Fibroblast of skin of left quadriceps (primary cell): ENCODE data around the gene POU2F3.
"Not testable (repeated sequence)": the region's sequence is repeated elsewhere in the genome, so short reads cannot be mapped to it uniquely, and the experiment has no call there.

Experiments used
- DNase-seq, 2 experiments: peaks; one replicate each; pipeline ENCODE4 v3.0.0-alpha.2; 2013; ENCODE audit warnings: low read depth in 2 of 2

POU2F3 gene

DNA sequence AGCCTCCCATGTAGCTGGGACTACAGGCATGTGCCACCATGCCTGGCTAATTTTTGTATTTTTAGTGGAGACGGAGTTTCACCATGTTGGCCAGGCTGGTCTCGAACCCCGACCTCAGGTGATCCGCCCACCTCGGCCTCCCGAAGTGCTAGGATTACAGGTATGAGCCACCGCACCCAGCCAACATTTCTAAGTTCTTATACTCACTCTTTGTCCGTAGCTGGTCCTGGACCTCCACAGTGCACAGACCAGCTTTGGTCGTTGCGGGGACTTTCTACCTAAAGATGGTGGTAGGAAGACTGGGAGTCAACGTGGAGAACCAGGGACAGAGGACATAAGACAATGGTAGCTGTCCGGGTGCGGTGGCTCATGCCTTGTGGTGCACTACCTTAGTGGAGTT lies 13.4 kb downstream of the POU2F3 start:
- not testable (repeated sequence) for DNase-seq

DNA sequence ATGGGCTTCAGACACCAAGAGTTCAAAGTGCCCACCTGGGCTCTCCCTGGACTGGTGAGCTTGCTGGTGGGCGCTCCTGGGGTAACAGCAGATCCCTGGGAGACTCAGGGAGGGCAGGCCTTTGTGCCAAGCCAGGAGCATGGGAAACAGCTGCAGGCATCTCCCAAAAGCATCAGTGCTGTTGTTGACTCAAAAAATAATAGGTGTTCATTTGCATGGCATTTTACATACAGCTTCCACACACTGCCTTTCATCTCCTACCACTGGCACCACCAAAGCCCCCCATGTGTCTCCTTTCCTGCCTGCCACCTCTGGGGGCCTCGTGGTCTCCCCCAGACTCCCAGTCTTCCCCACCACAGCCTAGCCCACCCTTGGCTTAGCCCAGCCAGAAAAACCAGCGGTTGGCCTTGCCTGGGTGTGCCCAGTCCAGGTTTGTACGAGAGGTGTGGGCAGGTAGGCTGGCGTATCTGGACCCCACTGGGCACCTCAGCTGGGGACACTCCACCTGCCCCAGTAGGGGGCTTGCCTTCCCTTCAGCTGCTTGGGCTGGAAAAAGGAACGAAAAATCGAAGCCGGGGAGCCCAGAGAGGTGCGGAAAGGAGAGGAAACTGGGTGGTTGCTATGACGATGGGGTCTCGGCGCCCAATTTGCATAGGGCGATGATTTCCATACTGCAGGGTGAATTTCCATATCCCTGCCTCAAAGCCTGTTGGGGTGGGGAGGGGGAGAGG lies 15.0 kb downstream of the POU2F3 start:
- no peak for DNase-seq

DNA sequence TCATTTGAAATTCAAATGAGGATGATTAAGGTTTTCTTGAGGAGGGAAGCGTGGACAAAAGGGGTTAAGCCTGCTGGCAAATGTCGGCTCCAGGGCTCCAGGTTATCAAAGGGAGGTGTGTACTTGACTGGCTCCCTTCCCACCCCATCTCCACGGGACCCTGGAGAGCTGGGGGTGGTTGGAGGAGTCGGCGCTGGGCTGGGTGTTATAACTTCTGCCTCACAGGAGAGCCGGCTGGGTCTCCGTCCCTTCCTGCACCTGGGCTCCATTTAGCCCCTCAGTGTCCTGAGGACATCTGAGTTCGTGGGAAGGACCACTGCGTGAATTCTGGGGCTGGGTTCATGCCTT lies 15.6 kb downstream of the POU2F3 start:
- no peak for DNase-seq

DNA sequence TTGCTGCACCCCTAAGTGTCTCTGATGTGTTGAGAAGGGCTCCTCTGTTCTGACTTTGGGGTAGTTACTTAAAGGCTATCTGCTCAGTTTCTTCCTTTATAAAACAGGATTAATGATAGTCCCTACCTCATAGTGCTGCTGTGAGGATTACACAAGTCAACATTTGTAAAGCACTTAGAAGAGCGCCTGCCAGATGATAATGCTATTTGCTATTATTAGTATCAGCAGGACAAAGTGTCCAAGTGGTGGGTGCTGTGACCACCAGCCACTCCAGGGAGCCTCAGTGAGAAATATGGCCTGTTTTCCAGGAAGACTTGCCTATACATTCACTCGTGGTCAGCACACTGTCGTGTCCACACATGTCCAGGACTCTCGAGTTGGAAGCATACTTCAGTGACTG lies 16.2 kb downstream of the POU2F3 start:
- DNase-seq, result no peak

DNA sequence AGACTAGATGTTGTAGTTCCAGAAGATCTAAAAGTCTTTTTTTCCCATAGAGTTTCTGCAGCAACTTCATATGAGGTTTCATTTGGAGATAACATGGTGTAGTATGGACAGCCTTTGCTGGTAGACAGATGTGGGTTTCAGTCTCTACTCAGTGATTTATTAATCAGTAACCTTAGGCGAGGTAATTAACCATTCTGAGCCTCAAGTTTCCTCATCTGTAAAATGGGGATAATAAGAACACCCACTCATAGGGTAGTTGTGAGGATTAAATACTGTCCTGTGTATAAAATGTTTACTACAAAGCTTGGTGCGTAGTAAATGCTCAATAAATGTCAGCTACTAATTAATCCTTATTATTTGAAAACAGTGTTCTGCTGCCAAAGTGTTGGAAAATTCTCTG lies 16.8 kb downstream of the POU2F3 start:
- no peak for DNase-seq

DNA sequence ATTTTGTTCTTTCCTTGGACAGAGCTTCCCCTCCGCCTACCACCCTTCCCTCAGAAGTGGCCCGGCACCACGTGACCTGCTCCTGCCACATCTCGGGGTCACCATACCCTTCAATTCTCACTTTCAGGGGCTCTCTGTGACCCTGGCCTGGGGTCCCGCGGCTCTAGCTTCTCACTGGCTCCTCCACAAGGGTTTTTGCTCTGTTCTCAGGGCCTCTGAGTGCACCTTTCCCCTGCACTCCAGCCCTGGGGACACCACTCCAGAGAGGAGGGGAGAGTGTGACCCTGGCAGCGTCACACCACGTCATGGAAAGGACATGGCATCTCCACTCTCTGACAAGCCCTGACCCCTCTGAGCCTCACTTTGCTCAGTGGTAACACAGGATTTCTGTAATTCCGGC lies 17.4 kb downstream of the POU2F3 start:
- no peak for DNase-seq

DNA sequence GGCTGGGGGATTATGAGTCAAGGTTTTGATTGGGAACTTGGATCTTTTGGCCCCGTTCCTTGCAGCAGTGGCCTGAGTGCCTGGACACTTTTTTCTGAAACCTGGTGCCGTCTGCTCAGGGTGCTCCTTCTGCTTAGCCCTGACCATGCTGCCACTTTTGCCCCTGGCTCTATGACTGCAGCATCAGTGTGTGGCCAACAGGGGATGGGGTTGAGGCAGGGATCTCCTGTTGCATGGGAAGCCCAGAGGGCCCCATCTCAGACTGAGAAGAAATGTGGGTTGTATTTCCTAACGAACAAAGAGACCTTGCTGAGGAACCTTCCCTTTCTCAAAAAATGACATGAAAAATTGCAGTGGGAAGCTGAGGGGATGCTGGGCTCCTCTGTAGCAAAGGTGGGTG lies 18.7 kb downstream of the POU2F3 start:
- no peak for DNase-seq

DNA sequence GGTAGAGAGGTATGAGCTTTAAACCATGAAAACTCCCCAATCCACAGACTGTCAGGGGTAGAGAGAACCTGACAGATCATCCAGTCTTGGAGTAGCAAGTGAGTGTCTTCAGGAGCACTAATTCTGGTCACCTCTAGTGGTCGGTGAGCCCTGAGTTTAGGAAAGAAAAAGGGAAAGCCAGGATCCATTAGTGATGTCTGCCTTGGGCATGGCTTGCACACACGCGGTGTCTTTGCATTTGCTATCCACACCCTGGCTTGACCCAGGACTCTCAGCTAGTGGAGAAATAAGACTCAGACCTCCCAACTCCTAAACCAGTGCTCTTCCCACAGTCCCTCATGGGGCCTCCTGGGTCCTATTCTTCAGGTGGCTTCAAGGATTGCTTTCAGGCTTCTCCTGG lies 19.3 kb downstream of the POU2F3 start:
- no peak for DNase-seq

DNA sequence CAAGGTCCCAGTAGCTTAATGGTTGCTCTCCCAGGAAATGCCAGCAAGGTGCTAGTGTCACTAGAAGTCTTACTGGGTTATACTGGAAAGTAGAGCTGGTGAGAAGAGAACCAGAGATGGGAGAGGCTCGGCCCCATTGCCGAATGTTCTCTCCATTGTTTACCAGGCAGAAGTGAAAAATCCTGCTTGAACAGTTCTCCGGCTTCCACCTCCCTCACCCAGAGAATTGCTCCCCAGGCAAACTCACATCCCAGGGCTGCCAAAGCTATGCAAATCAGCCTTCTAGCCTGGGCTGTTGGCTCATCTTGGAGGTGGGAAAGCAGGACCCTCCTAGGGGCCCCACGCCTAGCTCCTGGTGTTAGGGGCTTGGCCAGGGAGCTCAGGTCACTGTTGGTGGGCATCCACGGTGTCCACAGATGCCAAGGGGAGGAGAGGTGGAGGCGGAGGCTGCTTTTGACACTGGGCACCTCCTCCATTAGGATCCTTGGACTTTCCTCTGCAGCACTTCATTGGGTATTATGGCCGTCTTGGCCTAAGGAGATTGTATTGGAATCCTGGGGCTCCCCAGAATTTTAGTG lies 20.1 kb downstream of the POU2F3 start:
- DNase-seq, result no peak

DNA sequence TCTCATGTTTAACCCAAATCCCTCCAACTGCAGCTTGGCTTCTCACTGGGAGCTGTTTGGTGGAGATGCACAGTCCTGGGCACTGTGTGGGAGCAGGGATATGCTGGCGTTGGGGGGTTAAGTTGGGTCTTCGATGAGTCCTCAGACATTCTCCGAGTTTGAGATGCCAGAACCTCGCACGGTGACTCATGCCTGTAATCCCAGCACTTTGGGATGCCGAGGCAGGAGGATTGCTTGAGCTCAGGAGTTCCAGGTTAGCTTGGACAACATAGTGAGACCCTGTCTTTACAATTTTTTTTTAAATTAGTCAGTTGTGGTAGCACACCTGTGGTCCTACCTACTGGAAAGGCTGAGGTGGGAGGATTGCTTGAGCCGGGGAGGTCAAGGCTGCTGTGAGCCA lies 20.7 kb downstream of the POU2F3 start:
- no peak for DNase-seq

DNA sequence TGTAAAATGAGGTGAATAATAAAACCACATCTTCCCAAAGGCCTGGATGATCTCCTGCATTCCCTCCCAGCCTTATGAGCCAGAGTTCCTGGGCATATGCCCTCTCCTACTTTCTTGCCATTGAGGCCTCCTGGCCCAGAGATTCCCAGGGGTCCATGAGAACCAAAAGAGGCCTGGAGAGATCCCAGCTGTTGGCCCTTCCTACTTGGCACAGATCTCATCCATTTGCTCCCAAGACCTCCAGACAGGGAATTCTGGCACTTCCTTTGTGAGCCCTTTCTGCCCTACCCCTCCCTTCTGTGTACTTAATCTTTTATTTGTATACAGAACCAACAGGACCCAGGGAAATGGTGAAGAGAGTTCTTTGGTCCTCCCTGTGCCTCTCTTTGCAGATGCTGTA lies 21.4 kb downstream of the POU2F3 start:
- DNase-seq, result no peak

DNA sequence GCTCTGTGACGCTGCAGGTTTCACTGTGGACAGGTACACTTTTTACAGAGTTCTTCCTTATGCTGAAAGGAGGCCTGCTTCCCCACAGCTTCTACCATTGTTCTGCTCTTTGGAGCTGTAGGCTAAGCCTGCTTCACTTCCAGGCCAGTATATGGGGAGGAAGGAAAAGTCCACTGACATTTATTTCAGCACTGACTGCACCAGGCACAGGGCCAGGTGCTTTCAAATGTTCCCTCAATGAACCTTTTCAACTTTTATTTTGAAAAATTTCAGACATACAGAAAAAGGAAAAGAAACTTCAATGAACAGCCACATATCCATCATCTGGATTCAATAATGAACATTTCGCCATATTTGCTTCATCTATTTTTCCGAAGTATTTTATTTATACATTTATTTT lies 22.0 kb downstream of the POU2F3 start:
- no peak for DNase-seq

DNA sequence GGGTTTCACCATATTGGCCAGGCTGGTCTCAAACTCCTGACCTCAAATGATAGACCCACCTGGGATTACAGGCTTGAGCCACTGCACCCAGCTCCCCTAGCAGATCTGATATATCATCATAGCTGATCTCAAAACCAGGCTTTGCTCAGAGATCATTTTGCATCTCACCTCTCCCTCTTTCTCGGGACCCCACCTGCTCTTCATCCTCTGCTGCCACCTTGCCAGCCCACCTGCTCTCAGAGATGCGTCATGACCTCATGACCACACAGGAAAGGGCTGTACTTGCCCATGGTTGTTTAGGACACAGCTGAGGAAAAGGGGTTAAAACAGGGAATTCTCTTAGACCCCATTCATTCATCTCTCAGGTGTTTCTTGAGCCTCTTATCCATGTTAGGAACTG lies 27.4 kb downstream of the POU2F3 start:
- no peak for DNase-seq

DNA sequence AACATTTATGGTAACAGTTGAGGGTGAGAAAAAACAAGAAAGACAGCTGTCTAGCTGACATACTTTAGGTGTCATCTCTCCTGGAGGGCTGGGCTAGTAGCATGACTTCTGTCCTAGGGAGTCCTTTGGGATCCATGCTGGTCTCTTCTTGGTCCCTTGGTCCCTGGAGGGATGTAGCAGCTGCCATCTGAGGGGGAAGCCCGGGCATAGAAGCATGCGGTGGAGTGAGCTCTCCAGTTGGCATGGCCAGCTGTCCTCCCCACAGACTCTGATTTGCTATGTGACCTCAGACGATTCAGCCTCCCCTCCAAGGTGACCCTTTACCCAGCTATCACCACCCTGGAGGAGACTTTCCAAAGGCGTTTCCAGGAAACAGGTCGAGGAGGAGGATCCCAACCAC lies 28.7 kb downstream of the POU2F3 start:
- DNase-seq, result no peak

DNA sequence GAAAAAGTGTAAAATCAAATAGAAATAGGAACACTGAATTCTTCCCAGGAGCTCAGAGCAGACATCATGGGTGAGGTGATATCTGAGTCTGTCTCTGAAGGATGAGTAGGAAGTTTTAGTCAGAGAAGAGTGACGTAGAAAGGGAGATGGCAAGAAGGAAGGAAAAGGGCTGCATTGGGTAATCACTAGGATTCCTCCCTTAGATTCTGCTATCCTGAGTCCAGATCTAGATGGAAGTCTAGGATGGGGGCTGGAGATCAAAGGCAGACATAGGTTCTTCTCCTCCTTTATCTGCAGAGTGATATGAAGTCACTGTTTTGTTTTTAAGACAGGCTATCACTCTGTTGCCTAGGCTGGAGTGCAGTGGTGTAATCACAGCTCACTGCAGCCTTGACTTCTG lies 30.4 kb downstream of the POU2F3 start:
- DNase-seq, result no peak

DNA sequence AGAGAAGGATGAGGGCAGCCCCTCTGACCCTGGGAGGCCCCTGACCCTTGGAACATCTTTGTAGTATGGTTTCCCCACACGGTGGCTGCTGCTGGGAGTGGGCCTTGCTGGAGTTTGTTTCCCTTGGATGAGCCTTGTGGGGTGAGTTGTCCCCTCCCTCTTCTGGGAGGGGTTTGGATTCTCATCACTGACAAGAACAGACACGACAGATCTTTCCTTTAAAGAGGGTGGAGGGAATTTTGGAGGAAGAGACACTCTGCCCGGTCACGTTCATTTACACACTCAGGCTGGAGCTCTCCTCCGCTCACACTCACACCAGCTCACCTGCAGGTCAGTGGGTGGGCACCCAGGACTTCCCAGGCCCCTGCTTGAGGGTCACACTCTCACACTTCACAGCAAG lies 31.7 kb downstream of the POU2F3 start:
- no peak for DNase-seq

DNA sequence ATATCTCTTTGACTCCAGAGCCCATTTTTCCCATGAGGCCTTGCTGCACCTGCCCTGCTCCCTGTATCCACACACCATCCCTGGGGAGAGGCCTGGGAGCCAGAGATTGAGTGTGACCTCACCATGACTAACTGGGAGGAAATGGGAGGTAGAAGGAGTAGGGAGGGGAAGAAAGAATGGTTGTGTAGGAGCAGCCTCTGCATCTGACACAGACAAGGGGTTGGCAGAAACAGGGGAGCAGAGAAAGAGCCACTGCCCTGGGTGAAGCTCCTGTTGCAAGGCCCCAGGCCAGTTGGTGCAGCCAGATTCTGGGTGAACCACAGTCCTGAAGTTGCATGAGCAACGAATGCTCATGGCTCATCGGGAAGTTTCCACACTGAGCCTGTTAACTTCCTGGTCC lies 32.4 kb downstream of the POU2F3 start:
- peak; percentile 16 to 31 for DNase-seq

DNA sequence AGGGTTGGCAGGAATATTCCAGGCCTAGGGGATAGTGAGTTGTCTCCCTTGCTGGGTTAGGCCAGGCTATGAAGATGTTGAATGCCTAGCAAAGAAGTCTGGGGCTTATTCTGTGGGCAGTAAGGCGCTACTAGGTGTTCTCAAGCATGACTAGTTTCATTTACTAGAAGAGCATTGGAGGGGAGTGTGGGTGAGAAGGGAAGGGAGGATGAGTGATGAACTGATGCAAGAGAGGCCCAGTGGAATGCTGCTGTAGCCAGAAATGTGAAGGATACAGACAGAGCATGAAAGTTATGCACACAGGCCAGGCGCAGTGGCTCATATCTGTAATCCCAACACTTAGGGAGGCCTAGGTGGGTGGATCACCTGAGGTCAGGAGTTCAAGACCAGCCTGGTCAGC lies 33.5 kb downstream of the POU2F3 start:
- DNase-seq, result peak; percentile 12 to 13

DNA sequence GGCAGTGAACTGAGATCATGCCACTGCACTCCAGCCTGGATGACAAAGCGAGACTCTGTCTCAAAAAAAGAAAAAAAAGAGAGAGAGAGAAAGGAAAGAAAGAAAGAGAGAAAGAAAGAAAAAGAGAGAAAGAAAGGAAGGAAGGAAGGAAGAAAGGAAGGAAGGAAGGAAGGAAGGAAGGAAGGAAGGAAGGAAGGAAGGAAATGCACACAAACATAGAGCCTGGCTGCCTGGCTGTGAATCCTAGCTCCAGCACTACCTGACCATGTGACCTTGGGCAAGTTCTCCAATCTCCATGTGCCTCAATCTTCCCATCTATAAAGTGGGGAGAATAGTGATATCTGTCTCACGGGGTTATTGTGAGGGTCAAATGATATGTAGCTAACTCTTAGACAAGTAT lies 34.0 kb downstream of the POU2F3 start:
- DNase-seq, result not testable (repeated sequence)

DNA sequence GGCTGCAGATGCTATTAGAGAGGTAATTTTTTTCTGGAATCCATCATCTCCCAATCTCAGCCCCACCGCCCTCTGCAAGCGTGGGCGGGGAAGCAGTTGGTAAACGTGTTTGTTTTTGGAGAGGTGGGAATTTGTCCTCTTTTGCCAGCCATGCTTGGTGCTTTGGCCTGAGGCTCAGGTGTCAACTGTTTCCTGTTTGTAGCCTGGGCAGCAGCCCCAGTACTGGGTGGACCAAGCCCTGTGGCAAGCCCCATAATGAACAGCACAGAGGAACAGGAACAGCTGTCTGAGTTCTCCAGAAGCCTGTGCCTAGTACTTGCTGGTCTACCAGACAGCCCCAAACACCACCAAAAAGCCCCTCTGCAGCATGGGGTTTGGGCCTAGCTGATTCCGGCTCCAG lies 39.6 kb downstream of the POU2F3 start:
- no peak for DNase-seq

DNA sequence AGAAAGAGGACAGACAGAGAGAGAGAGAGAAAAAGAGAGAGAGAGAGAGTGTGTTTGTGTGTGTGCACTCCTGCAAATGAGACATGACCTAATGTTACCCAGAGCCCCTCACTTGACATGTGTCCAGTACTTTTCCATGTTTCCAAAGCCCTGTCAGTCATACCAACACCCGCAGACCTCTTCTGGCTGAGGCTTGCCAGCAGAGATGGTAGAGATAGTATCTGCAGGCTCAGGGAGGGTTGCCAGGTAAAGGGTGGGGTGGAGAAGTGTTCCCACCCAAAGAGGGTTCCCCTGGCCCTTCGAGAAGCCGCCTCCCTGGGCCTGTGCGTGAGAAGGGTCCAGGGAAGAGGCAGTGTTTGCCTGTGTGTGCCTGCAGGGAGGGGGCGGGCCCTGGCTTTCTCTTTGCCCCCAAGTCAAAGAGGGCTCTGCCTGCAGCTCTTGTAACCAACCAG lies 40.7 kb downstream of the POU2F3 start:
- no peak for DNase-seq

DNA sequence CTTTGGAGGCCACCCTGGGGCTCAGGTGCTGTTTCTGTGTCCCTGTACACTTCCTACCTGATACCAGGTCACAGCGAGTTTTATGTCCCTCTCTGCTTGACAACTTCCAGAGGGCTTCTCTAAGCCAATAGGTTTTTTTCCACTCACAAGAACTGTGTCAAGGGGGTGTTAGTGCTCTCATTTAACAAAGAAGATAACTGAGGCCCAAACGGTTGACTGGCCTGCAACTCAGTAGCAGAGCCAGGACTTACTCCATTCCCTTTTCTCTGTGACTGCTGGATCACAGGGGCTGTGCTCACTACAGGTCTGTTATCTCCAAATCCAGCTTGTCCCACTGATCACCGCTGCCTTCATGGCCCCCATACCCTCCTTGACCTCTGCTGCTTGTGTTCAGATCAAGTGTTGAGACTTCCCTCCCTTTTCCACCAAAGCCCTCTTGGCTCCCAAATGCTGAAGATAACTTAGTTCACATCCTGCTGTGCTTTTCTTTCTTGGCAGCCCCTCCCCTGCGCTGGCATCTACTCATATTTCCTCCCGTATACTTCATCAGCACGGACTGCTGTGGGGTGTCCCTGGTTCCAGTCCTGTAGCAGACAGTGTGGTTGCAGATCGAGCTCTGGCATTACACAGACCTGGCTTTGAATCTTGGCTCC lies 41.3 kb downstream of the POU2F3 start:
- no peak for DNase-seq

DNA sequence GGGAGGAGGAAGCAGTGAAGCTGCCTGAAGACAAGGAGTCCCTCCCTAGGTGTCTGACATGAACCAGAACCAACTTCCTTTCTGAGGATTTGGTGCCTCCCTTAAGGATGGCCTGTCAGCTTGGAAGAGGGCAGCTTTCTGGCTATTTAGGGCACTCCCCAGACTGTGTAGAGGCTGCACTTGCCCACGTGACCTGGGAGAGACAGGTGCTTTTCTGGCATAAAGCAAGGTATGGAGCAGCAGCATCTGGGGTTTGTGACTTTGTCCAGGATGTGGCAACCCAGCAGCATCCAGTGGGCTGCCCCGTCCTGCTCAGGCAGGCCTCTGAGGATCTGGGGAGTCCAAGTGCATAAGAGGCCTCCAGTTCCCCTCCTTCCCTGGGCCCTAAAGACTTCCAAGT lies 43.2 kb downstream of the POU2F3 start:
- DNase-seq, result no peak

DNA sequence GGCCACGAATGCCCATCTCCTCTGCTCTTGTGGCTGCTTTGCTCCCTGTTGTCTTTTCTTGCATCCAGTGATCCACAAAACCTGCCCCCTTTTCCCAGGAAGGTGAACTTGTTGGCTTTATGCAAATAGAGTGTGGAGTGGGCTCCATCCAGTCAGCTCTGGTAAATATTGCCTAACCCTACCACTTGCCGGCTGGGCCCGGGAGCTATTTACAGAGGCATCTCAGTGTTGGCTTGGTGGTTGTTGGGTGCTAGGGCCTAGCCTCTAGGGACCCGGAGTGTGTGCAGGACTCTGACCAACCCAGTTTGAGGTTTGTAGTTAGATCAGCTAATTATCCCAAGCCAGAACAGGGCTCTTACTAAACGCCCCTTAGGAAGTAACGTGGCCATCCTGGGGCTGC lies 44.3 kb downstream of the POU2F3 start:
- no peak for DNase-seq
